GM19023 (cell line): ENCODE measurements around the gene KRTAP9-1.
"Not testable (repeated sequence)": the region's sequence is repeated elsewhere in the genome, so short reads cannot be mapped to it uniquely, and the experiment has no call there.

Source experiments
- ATAC-seq: cut with Tn5 transposase; IDR thresholded peaks from one replicate; pipeline ENCODE4 v1.9.1; 2021; ENCODE audit warnings: mild to moderate bottlenecking, moderate library complexity; ENCODE audit not compliant: unreplicated experiment

Gene KRTAP9-1

GRCh38 chr17:41178843-41179616, 10.7 kb upstream of the KRTAP9-1 start:
- no peak for ATAC-seq

- ATAC-seq = no peak
Observed at GRCh38 chr17:41184480-41184961, 5.2 kb upstream of the KRTAP9-1 start, which contains the start of gene KRTAP4-1. KRTAP4-1 (minus strand) TSS chr17:41184911; CDS start chr17:41184854, 57 bp downstream.

GRCh38 chr17:41185001-41185400, 4.7 kb upstream of the KRTAP9-1 start:
- ATAC-seq = no peak

- no peak for ATAC-seq
Observed at GRCh38 chr17:41186872-41187271, 2.8 kb upstream of the KRTAP9-1 start.

- no peak for ATAC-seq
Observed at GRCh38 chr17:41190328-41190727, 641 bp downstream of the KRTAP9-1 start.

- ATAC-seq = no peak
Observed at GRCh38 chr17:41196068-41196467, 6.4 kb downstream of the KRTAP9-1 start.

- no peak for ATAC-seq
Observed at GRCh38 chr17:41199421-41200078, 9.9 kb downstream of the KRTAP9-1 start.

- no peak for ATAC-seq
Observed at GRCh38 chr17:41211845-41212466, 22.3 kb downstream of the KRTAP9-1 start.

- ATAC-seq = no peak
Observed at GRCh38 chr17:41212524-41213169, 23.0 kb downstream of the KRTAP9-1 start.

- ATAC-seq = no peak
Observed at GRCh38 chr17:41215681-41216080, 26.0 kb downstream of the KRTAP9-1 start.

- ATAC-seq = no peak
Observed at GRCh38 chr17:41223821-41224220, 34.1 kb downstream of the KRTAP9-1 start.

GRCh38 chr17:41226051-41226450, 36.4 kb downstream of the KRTAP9-1 start:
- ATAC-seq = no peak

GRCh38 chr17:41226598-41227095, 37.0 kb downstream of the KRTAP9-1 start, which contains the start of gene KRTAP9-2:
KRTAP9-2 (plus strand) TSS chr17:41226648; CDS start chr17:41226655, 7 bp downstream.
- not testable (repeated sequence) for ATAC-seq

GRCh38 chr17:41230094-41230493, 40.4 kb downstream of the KRTAP9-1 start:
- ATAC-seq = no peak

GRCh38 chr17:41231731-41232130, 42.0 kb downstream of the KRTAP9-1 start:
- no peak for ATAC-seq

GRCh38 chr17:41232399-41233105, 42.9 kb downstream of the KRTAP9-1 start, which contains the start of gene KRTAP9-3:
KRTAP9-3 (plus strand) TSS chr17:41232449; CDS start chr17:41232502, 53 bp downstream.
- not testable (repeated sequence) for ATAC-seq

- ATAC-seq = not testable (repeated sequence)
Observed at GRCh38 chr17:41237116-41237515, 47.4 kb downstream of the KRTAP9-1 start.

GRCh38 chr17:41237949-41238437, 48.3 kb downstream of the KRTAP9-1 start, which contains the start of gene KRTAP9-8:
KRTAP9-8 (plus strand) TSS chr17:41237999; CDS start chr17:41238052, 53 bp downstream.
- ATAC-seq = not testable (repeated sequence)
